GOT3 (cell line): Measurements from ENCODE around the gene OTUD3.
"Not testable (repeated sequence)": the region's sequence is repeated elsewhere in the genome, so short reads cannot be mapped to it uniquely, and the experiment has no call there.

Experiments
- DNase-seq: peaks from one replicate; lab custom pipeline; 2025; ENCODE audit warnings: mixed read lengths; lab: John Stamatoyannopoulos, UW

OTUD3 gene

DNA sequence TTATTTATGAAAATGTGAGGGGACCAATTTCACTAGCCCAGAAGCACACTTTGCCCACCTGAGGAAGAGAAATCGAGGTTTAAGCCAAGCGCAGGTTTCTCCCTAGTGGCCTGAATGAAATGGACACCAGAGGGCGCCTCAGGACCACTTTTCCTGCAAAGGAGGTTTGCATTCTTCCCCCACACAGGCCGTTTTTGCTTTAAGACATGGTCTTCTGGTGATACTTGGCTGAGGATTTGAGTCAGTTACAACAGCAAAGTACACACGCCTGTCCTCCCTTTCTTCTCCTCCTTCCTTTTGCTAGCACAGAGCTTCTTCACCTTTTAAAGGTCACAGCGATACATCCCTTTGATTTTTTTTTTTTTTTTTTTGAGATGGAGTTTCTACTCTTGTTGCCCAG lies 35.9 kb downstream of the OTUD3 start:
- DNase-seq, result no peak

DNA sequence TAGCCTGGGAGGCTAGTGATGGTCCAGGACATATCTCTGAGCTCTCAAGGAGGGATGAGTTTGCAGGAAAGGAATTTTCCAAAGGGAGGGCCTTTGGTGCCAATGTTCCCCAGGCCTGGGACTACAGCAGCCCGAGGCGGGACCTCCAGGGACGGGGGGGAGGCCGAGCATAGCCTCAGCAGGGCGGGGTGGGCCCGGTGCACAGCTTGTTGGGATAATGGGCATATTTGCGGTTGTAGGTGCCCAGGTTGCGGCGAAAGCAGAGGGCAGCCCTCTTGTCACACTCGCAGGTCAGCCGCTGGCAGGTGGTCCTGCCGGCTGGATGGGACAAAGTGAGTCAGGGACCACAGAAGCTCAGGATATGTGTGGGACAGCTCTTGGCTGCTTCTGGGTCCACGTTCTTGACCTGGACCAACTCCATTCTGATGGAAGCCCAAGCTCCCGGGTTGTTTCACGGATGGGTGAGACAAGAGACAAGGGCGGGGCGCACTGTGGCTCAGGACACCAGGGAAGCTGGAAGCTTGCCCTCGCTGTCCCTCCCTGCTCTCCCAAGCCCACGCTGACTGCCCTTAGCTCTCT lies 38.0 kb downstream of the OTUD3 start:
- DNase-seq, result no peak

DNA sequence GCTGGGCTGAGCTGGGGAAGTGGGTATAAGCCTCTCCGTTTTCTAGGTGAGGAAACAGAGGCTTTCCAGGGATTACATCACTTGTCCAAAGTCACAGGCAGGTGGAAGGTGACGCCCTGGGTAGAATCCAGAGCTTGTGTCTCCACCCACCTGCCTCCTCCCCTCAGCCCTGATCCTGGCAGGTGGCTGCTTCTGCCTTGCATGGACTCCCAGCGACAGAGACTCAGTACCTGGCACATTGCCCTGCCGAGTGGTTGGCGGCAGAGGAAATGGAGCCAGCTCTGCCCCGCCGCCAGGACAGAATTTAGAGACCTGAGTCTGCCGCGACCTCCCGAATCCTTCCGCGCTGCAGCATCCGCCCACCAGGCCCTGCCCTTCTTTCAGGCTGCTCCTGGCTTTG lies 39.1 kb downstream of the OTUD3 start:
- no peak for DNase-seq

DNA sequence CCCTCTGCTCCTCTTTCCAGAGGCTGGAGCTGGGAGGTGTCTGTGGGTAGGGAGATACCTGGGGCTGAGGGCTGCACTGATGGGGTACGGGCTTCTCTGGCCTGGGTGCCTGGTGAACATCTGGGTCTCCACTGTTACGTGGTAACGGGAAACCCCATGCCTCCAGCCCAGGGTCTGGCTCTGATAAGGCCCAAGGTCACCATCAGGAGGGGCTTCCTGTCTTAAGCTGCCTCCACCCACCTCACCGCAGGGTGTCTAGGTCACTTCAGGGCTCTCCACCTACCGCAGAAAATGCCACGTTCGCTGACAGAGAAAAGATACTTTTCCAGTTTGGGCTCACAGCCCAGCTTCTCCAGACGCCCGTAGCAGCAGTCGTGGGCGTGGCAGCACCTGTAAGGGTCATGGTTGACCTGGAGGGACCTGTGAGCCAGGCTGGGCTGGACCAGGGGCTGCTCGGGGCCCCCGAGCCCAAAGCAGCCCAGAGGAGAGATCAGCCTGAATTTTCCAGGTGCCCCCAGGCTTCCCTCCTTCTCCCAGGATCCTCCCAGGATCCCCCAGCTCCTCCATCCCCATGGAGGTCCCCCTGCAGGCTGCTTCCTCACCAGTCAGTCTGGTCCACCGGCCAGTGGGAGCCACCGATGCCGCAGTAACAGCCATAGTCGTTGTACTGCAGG lies 40.0 kb downstream of the OTUD3 start:
- no peak for DNase-seq

DNA sequence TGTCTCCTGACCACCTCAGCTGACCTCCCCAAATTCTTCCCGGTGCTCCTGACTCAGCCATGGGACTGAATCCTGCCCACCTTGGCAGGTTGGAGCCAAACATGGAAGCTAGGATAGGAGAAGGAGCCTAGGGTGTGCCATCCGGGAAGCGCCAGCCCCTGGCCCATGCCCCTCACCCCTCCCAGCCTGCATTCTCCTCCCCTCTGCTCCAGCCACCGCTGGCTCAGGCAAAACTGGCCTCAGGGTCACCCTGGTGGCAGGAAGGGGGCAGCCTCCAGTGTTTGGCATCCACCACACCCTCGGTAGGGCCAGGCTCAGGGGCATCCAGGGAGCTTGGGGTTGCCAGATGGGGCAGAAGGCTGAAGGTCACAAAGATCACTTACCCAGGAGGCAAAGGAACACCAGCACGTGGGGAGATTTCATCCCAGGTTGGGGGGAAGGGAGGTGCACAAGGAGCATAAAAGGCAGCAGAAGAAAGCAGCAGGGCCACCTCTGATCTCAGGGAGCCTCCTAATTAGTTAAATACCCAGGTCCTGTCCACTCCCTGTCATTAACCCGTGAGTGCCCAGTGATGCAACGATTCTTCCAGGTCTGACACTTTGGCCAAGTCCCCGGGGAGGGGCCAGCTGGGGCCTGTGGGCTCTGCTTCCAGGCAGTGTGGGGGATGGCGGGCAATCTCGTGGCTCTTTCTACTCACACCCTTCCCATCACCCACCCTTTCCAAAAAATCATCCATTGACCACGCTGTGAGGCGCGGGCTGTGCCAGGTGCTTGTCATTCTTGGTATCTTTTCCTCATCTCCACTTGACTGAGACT lies 41.1 kb downstream of the OTUD3 start, which contains the start of gene PLA2G2E:
Gene PLA2G2E (minus strand): TSS at position 481 of the 816 bp plus-strand sequence. CDS start 58 bp downstream, at position 423.
- no peak for DNase-seq

DNA sequence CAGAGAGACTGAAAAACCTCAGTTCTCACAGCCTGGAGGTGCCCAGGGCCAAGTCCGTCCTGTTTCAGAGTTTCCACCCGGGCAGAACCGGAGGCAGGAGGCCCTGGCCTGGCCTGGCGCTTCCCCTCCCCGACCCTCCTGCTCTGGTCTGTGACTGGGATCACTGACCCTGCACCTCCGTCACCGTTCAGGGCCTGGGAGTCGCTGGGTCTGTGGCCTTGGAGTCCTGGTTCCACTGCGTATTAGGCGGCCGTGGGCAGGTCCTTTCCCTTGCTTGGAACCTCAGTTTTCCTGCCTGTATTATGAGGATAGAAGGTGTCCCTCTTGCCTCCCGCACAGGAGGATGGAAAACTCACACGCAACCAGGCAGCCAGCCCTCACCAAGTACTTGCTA lies 41.8 kb downstream of the OTUD3 start:
- DNase-seq, result no peak

DNA sequence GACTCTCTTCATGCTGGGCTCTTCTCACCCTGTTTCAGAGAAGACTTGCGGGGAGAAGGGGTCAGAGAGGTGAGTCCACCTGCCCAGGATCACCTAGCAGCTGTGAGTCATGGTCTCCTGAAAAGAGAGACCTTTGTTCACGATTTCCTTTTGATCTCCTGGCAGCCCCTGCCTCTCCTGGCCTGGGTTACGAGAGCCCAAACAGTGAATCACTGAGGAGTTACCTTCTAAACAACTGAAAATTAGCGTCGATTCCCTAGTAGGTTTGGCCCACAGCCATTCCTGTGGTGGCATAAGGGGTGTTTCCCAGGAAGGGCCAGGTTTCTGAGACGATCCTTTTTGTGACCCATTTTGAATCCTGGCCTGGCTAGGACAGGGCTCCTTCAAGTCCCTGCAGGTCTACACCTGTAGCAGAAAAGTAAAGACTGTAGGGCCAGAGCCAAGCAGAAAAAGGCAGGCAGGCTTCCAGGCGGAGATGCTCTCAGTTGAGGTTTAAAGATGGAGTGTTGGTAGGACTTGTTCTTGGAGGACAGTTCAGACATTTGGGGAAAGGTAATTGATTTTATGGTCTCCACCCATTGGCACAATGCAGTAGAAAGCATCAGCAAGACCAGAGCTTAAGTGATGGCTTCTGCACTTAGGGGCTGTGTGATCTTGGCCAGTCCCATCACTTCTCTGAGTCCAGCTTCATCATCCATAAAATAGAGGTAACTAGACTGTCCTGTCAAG lies 43.3 kb downstream of the OTUD3 start:
- no peak for DNase-seq

DNA sequence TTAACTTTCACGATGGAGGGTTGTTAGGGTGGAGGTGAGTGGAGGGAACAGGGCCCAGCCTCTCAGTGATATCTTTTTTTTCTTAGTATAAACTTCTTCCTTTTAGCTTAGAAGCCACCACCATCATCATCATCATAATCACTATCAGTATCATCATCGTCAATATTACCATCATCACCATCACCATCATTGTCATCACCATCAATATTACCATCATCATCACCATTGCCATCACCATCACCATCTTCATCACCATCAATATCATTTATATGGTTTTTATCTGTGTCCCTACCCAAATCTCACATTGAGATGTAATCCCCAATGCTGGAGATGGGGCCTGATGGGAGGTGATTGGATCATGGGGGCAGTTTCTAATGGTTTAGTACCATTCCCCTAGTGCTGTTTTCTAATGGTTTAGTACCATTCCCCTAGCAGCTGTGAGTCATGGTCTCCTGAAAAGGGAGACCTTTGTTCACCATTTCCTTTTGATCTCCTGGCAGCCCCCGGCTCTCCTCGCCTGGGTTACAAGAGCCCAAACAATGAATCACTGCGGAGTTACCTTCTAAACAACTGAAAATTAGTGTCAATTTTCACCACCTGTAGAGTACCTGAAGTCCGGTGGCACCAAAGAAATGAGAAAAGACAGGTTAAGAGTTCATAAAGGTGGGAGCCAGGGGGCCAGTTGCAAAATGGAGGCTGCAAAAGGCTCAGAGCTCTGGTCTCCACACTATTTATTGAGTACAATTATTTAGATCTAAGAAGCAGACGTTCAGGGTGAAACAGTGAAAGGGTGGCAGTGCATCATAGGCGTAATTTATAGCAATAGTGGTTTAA lies 44.3 kb downstream of the OTUD3 start:
- no peak for DNase-seq

DNA sequence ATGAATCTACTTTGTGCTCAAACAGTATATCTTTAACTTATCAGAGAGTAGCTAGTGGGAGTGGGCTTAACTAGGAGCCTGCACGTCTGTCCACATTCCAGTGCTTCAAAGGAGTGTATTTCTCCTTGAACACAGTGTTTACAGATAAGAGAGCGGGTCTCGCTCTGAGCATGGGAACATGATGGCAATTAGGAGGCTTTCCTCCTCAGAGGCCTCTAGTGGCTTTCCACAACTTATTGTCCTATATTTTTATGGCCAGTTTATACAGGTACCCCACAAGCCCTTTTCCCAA lies 44.9 kb downstream of the OTUD3 start:
- not testable (repeated sequence) for DNase-seq

DNA sequence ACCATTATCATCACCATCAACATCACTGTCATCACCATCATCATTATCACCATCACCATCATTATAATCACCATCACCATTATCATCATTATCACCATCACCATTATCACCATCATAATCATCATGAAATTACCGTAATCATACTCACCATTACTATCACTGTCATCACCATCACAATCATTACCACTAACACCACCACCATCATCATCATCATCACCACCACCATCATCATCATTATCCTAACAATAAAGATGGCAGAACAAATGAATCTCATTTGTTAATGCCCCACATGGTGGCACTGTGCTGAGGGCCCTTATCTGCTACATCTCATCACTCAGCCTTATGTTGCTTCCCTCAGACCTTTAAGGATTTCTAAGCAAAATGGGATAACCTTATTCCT lies 50.7 kb downstream of the OTUD3 start:
- no peak for DNase-seq

DNA sequence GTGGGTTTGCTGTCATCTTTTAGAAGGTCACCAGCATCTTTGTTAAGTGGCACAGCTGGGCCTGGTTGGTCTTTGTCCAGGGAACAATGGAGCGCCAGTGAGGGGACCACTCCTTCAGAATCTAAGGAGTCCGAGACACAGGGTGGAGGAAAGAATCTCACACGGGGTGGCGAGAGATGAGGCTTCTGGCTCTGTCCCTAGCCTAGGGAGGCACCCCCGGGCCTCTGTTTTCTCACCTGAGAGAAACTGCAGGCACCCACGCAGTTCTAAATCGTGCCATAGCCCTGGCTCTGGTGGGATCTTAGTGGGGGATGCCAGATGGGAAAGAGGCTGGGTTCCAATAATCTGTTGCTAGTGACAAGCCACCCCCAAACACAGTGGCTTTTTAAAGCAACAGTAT lies 52.1 kb downstream of the OTUD3 start:
- no peak for DNase-seq

DNA sequence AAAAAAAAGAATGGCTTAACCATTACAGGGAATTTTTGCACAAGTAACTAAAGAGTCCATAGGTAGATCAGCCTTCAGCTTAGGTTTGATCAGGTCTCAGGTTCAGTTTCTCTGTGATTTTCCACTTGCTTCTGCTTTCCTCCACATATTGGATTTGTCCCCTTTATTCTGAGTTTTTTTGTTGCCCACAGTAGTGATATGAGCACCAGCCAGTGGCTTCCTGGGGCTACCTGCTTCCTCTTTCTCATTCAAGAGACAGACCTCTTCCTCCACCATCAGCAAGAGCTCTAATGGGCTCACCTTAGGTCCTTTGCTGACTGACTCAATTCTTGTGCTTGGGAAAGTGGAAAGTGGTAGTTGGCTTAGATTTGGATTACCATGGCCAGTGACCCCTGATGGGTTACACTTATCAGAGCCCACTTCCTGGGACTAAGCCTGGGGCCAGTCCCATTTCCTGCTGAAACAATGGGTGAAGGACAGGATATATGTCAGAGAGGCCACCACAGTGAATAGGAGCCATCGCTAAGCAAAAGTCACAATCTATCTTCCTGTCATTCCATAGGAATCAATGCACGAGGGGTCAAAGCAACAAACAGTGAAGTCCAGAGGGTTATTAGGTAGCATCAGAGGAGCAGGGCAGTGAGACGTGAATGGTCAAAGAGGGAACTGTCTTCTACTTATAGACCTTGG lies 54.0 kb downstream of the OTUD3 start:
- no peak for DNase-seq

DNA sequence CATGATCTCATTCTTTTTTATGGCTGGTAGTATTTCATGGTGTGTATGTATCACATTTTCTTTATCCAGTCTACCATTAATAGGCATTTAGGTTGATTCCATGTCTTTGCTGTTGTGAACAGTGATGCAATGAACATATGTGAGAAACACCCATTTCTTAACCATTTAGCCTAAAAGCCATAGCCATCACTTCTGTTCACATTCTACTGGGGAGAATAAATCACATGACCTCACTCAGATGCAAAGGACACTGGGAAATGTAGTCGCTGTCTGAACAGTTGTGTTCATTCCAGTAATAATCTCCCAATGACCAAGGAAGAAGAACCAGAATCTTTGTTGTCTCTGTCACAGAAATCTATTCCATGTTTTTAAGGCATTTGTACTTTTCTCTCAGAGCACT lies 56.3 kb downstream of the OTUD3 start:
- no peak for DNase-seq

DNA sequence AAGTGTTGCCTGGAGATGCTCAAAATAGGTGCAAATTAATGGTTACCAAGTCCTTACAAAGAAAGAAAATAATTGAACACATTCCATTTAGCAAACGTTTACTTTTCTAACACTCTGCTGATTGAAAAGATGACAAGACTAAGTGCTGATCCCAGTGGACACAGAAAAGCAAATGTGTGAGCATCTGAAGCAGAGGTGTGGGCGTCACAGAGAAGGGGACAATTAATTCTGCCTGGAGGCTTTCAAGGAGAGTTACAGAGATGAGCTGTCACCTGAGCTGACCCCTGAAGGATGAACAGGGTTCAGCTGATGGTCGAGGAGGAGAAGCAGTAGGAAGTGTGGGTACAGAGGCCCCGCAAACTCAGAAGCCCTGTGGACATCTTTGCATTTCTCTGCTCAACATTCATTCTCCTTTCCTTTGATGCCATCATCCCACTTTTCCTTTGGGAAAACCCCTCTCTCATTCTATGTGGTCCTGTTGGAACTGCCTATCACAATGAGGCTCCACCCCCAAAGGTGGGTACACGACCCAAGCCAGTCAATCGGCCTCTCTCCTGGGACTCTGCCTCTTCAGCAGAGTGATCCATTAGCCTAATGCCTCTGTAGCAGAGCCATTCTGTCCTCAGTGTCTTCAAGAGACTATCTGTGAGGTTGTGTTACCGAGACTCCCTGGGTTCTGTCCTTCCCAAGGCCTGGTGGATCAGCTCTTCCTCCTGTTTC lies 58.5 kb downstream of the OTUD3 start:
- DNase-seq, result no peak

DNA sequence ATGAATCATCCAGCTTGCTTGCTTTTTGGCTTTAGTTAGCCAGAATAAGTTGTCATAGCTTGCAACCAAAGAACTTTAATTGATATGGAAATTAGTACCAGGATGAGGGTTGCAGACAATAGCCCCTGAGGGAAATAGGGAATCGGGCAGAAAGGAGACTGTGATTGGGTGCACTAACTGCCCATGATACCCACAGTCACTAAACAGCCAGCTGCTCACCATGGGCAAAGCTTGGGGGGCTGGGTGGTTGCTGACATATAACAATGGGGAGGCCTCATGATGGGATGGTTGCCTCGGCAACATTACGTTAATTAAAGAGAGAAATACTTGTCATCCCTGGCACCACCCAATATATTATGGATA lies 59.0 kb downstream of the OTUD3 start:
- DNase-seq, result no peak

DNA sequence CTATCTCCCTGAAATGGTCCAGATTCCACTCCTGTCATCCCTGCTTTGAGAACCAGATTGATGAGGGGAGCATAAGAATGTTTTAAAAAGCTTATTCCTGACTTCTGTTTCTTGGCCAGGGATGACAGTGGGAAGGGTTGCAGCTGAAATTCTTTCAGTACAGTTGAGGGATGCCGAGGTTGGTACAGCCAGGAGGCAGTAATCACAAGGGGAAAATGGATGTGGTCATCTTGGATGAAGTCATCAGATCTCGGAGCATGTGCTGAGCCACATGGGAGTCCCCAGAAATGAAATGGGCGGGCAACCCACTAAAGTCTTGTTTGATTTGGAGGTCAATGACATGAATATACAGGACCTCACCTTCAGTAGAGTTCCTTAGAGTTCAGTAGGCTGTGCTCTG lies 59.9 kb downstream of the OTUD3 start:
- DNase-seq, result no peak

DNA sequence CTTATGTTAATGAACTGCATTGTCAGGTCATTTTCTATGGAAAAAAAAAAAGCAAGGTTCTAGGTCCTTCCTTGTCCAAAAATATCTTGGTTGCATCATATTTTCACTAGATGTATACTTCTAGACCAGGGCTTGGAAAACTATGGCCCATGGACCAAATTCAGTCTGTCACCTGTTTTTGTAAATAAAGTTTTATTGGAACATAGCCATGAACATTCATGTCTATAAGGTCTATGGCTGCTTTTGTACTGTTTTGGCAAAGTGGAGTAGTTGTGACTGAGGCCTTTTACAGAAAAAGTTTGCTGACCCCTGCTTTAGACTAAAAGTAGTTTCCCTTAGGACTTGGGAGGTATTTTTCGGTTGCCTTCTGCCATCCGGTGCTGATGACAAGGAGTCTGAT lies 60.5 kb downstream of the OTUD3 start:
- no peak for DNase-seq

DNA sequence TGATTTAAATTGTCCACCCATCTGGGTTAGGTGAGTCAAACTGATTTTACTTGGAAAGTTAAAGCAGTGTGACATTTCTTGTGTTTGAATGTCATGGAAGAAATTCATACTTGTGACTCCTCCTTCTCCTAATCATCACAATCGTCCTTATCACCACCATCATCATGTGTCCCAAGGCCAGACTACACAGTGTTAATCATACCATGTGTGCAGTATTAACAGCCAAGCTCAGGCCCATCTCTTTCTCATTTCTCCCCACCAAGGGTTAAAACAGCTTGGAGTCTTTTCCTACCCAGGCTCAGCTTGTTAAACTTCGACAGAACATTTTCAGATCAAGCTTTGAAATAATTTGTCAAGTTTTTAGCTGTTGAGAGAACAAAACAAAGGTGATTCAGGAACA lies 63.7 kb downstream of the OTUD3 start:
- no peak for DNase-seq

DNA sequence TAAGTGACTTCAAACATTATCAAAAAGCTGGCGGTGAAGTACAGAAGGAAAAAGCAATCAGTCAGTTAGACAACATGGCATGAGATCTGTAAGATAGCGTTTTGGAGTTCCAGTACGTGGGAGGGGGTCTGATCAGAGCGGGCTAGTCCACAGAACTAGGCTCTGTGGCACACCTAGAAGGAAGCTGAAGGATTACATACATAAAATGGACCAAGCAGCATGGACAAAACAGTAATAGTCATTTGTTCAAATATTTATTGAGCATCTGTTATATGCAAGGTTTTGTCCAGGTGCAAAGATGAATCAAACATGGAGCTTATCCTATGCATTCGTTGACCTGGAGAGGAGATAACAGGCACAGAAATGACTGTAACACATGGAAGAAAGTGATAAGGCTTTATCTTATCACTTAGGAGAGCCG lies 64.1 kb downstream of the OTUD3 start:
- no peak for DNase-seq

DNA sequence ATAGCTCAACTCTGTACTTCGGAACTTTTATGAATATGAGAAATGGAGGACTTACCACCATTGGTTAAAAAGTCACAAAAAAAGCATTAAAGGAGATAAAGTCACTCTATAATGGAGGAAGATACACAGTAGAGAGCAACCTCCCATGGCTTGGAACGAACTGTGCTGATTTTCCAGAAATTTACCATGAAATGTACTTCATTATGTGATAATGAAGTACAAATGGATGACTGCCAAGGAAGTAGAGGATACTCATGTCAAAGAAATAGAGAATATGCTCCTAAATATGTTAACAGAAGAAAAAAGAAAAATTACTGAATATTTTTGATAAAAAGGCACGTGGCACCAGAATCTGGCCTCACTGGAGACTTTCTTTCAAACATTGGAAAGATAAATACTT lies 64.8 kb downstream of the OTUD3 start:
- no peak for DNase-seq

DNA sequence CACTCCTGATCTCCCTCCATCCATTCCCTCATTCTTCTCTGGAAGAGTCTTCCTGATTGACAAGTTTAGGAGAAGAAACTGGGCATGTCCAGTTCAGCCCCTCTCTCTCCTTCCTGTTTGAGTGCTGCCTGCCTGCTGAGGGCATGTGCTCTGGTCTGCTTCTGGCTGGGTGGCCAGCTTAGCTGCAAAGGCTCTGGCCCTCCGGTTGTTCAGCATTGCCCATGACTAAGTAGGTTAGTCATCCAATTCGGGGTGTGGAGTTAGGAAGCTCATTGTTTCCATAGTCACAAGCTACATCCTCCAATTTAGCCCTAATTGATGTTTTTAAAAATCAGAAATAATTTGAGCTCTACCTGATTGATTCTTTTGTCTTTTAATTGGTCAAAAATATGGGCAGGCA lies 66.8 kb downstream of the OTUD3 start:
- no peak for DNase-seq
